Activated naive CD4-positive, alpha-beta T cell treated with anti-CD3 and anti-CD28 coated beads for 36 hours (primary cell): ENCODE measurements around the gene CLIP3. TPM values are rescaled to one million over a fixed set of nuclear protein-coding genes. Genes with fewer than 3 reads are reported as not detected.
"Not testable (repeated sequence)": the region's sequence is repeated elsewhere in the genome, so short reads cannot be mapped to it uniquely, and the experiment has no call there.

Experiments used
- CTCF ChIA-PET: fragments of 350-600 bp; sonication (Branson Sonifier 250); formaldehyde crosslinking; loops from one replicate; lab custom pipeline; 2021; ENCODE audit warnings: antibody characterized with exemption; lab: Charles Lee
- DNase-seq: peaks from one replicate; pipeline ENCODE4 v3.0.0-alpha.2; 2020
- H3K27ac Mint-ChIP-seq: one replicate; pipeline ENCODE4 v1.8.0; 2021; ENCODE audit warnings: mild to moderate bottlenecking, mixed read lengths
- H3K27me3 Mint-ChIP-seq: one replicate; pipeline ENCODE4 v1.8.0; 2021; ENCODE audit warnings: low read depth, mixed read lengths
- H3K36me3 Mint-ChIP-seq: one replicate; pipeline ENCODE4 v1.8.0; 2021; ENCODE audit warnings: low read depth, mixed read lengths
- H3K4me1 Mint-ChIP-seq: one replicate; pipeline ENCODE4 v1.8.0; 2021; ENCODE audit warnings: low read depth, mixed read lengths
- H3K4me3 Mint-ChIP-seq: one replicate; pipeline ENCODE4 v1.8.0; 2021; ENCODE audit warnings: mild to moderate bottlenecking, moderate library complexity, mixed read lengths
- H3K9me3 Mint-ChIP-seq: one replicate; pipeline ENCODE4 v1.8.0; 2021; ENCODE audit warnings: mixed read lengths
- intact Hi-C: fragments of 100-400 bp; cut with micrococcal nuclease; formaldehyde crosslinking; loops from one replicate; pipeline ENCODE4 v1.15.1; 2023
- total RNA-seq, 2 experiments: library from RNA; stranded (reverse); gene quantifications; one replicate each; pipeline ENCODE4 v1.2.3, GENCODE V29; 2021

Gene CLIP3
- total RNA-seq, 2 experiments from 2014 or later: 0.15 TPM; not detected in 1

DNA sequence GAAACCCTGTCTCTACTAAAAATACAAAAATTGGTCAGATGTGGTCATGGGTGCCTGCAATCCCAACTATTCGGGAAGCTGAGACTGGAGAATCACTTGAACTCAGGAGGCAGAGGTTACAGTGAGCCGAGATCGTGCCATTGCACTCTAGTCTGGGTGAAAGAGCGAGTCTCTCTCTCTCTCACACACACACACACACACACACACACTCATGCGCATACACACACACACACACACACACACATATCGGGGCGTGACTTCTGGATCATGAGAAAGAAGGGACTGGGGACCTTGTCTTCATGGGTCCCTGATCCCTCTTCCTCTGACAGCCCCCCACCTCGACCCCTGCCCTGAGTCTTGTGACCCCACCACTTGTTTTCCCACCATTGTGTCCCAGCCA lies 49.5 kb downstream of the CLIP3 start:
- H3K27ac Mint-ChIP-seq: no peak overlapping the region
- H3K36me3 Mint-ChIP-seq: no peaks in the 10 kb centered on the region
- peaks cover 5% of the 10 kb centered on the region for H3K4me1 Mint-ChIP-seq
- H3K27me3 Mint-ChIP-seq: peaks cover 42% of the 10 kb centered on the region
- no peak for DNase-seq
- intact Hi-C loops: no loop called here
- H3K4me3 Mint-ChIP-seq: no peak overlapping the region
- H3K9me3 Mint-ChIP-seq: no peaks in the 10 kb centered on the region
- CTCF ChIA-PET: interaction anchor here (0.6 kb wide), 1 partner anchor 13 kb away, joined by 3 read pairs; no protein-coding TSS in a partner anchor

GRCh38 chr19:35980997-35981396 lies 51.7 kb downstream of the CLIP3 start:
- H3K36me3 Mint-ChIP-seq: not testable (repeated sequence)

DNA sequence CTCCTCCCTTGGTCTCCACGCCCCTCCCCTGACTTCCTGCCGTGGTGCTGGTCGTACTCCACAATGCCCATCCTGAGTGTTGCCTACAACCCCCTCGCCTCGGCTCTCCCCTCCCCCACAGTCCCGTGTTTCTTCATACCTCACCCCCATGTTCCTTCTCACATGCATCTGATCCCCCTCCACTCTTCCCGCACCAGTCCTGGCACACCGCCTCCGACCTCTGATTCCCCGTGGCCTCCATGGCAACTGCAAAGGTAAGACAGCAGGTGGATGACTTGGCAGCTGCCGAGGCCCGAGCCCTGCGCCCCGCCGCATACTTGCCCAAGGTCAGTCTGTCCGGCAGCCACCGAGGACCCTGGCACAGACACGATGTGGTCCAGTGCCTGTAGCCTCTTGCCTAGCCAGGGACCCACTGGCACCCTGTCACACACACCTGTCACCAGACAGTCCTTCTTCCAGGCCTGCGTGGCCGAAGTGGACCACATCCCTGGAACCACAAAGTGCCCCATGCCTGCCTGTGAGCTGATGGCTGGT lies 53.8 kb downstream of the CLIP3 start:
- intact Hi-C loops: no loop called here
- DNase-seq: no peak
- no peaks in the 10 kb centered on the region for H3K36me3 Mint-ChIP-seq
- no peaks in the 10 kb centered on the region for H3K9me3 Mint-ChIP-seq
- H3K27me3 Mint-ChIP-seq: peaks cover 13% of the 10 kb centered on the region
- CTCF ChIA-PET: interaction anchor here (0.6 kb wide), 1 partner anchor 89 kb away, joined by 3 read pairs; no protein-coding TSS in a partner anchor
- no peaks in the 10 kb centered on the region for H3K4me1 Mint-ChIP-seq
- H3K27ac Mint-ChIP-seq: no peak overlapping the region
- H3K4me3 Mint-ChIP-seq: no peak overlapping the region

More at GRCh38 chr19:35980997-35981396, 51.7 kb downstream of the CLIP3 start:
- DNase-seq, intact Hi-C loops, H3K27ac Mint-ChIP-seq, H3K4me3 Mint-ChIP-seq, CTCF ChIA-PET, H3K4me1 Mint-ChIP-seq, H3K9me3 Mint-ChIP-seq: not testable (repeated sequence)
- H3K27me3 Mint-ChIP-seq: peaks cover 33% of the 10 kb centered on the region

GRCh38 chr19:35978271-35978670 lies 54.4 kb downstream of the CLIP3 start:
- CTCF ChIA-PET: interaction anchor here (0.6 kb wide), 1 partner anchor 88 kb away, joined by 3 read pairs; no protein-coding TSS in a partner anchor
- DNase-seq: no peak
- Mint-ChIP-seq H3K27me3 (peaks cover 9% of the 10 kb centered on the region), H3K4me3 (no peak overlapping the region), H3K9me3 (no peaks in the 10 kb centered on the region), H3K27ac (no peak overlapping the region), H3K36me3 (no peaks in the 10 kb centered on the region), H3K4me1 (no peaks in the 10 kb centered on the region)
- intact Hi-C loops: no loop called here

GRCh38 chr19:35977446-35978222 lies 55.0 kb downstream of the CLIP3 start:
- intact Hi-C loops: no loop called here
- H3K9me3 Mint-ChIP-seq: no peaks in the 10 kb centered on the region
- peaks cover 9% of the 10 kb centered on the region for H3K27me3 Mint-ChIP-seq
- H3K27ac Mint-ChIP-seq: no peak overlapping the region
- no peaks in the 10 kb centered on the region for H3K4me1 Mint-ChIP-seq
- no peak overlapping the region for H3K4me3 Mint-ChIP-seq
- CTCF ChIA-PET: interaction anchor here (0.8 kb wide), 1 partner anchor 24 kb away, joined by 3 read pairs; no protein-coding TSS in a partner anchor
- peak; percentile 28 for DNase-seq
- no peaks in the 10 kb centered on the region for H3K36me3 Mint-ChIP-seq

- H3K4me3 Mint-ChIP-seq: no peak overlapping the region
- H3K9me3 Mint-ChIP-seq: no peaks in the 10 kb centered on the region
- DNase-seq: peak; percentile 36
- intact Hi-C loops: no loop called here
- H3K27me3 Mint-ChIP-seq: peaks cover 9% of the 10 kb centered on the region
- CTCF ChIA-PET: interaction anchor here (0.6 kb wide), 1 partner anchor 181 kb away, joined by 4 read pairs; no protein-coding TSS in a partner anchor
- H3K4me1 Mint-ChIP-seq: no peaks in the 10 kb centered on the region
- H3K36me3 Mint-ChIP-seq: no peaks in the 10 kb centered on the region
- H3K27ac Mint-ChIP-seq: no peak overlapping the region
Observed at GRCh38 chr19:35975608-35976214, 57.0 kb downstream of the CLIP3 start.

GRCh38 chr19:35973487-35973886 lies 59.2 kb downstream of the CLIP3 start:
- Mint-ChIP-seq H3K36me3 (no peaks in the 10 kb centered on the region), H3K4me1 (peaks cover 3% of the 10 kb centered on the region), H3K4me3 (no peak overlapping the region), H3K27me3 (peaks cover 6% of the 10 kb centered on the region), H3K27ac (no peak overlapping the region), H3K9me3 (no peaks in the 10 kb centered on the region)
- no peak for DNase-seq
- CTCF ChIA-PET: no interaction called here
- intact Hi-C loops: no loop called here

DNA sequence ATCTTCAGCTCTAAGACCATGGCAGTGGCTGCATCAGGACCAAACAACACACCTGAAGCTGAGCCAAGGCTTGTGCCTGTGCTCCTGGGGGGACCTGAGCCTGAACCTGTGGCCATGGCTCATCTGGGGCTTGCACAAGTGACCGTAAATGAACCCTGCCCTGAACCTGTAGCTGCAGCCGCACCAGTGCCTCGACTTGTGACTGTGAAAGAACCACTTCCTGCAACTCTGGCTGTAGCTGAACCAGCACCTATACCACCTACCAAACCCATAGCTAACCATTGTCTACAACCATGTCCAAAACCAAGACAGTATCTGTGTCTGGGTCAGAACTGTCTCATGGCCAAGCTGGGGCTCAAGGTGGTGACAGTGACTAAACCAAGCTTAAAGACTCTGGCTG lies 65.9 kb downstream of the CLIP3 start:
- H3K9me3 Mint-ChIP-seq: no peaks in the 10 kb centered on the region
- H3K4me1 Mint-ChIP-seq: peaks cover 3% of the 10 kb centered on the region
- H3K4me3 Mint-ChIP-seq: no peak overlapping the region
- no peaks in the 10 kb centered on the region for H3K27me3 Mint-ChIP-seq
- DNase-seq: no peak
- CTCF ChIA-PET: interaction anchor here (0.9 kb wide), 1 partner anchor 8 kb away, joined by 4 read pairs; no protein-coding TSS in a partner anchor
- no peak overlapping the region for H3K27ac Mint-ChIP-seq
- no peaks in the 10 kb centered on the region for H3K36me3 Mint-ChIP-seq
- intact Hi-C loops: no loop called here

Other genes starting within 250 kb of the CLIP3 start
- not detected for gene PRODH2, start 220.0 kb downstream of the CLIP3 start, total RNA-seq
- under 1 TPM in 1 of 2 experiments, not detected in 1; 0.05 TPM for gene NPHS1, start 180.4 kb downstream of the CLIP3 start, total RNA-seq
- gene KIRREL2, start 176.0 kb downstream of the CLIP3 start, total RNA-seq: 1 to 10 TPM; 1.0 to 1.1 TPM
- gene APLP1, start 164.3 kb downstream of the CLIP3 start, total RNA-seq: 1 to 10 TPM in 1 of 2 experiments, under 1 TPM in 1; 0.79 to 1.2 TPM
- gene NFKBID, start 132.3 kb downstream of the CLIP3 start, total RNA-seq: 10 to 100 TPM; 56.2 to 56.4 TPM
- 10 to 100 TPM; 11.7 to 14.5 TPM for gene HCST, start 130.3 kb downstream of the CLIP3 start, total RNA-seq
- not detected for gene TYROBP, start 124.6 kb downstream of the CLIP3 start, total RNA-seq
- gene LRFN3, start 96.5 kb downstream of the CLIP3 start, total RNA-seq: 1 to 10 TPM; 4.0 TPM
- gene SDHAF1, start 37.7 kb downstream of the CLIP3 start, total RNA-seq: 10 to 100 TPM; 13.1 to 13.8 TPM
- 1 to 10 TPM; 1.1 to 2.1 TPM for gene SYNE4, start 24.1 kb downstream of the CLIP3 start, total RNA-seq
- 10 to 100 TPM; 36.9 to 37.8 TPM for gene ALKBH6, start 18.7 kb downstream of the CLIP3 start, total RNA-seq
- gene THAP8, start 21.4 kb upstream of the CLIP3 start, total RNA-seq: 1 to 10 TPM; 1.1 to 1.2 TPM
- 10 to 100 TPM; 23.7 to 25.6 TPM for gene WDR62, start 22.0 kb upstream of the CLIP3 start, total RNA-seq
- not detected for gene OVOL3, start 78.3 kb upstream of the CLIP3 start, total RNA-seq
- gene POLR2I, start 82.0 kb upstream of the CLIP3 start, total RNA-seq: 10 to 100 TPM; 86.8 to 87.4 TPM
- gene TBCB, start 82.6 kb upstream of the CLIP3 start, total RNA-seq: 100 to 1,000 TPM; 104 to 105 TPM
- 100 to 1,000 TPM; 301 to 307 TPM for gene CAPNS1, start 107.2 kb upstream of the CLIP3 start, total RNA-seq
- gene COX7A1, start 119.6 kb upstream of the CLIP3 start, total RNA-seq: not detected
- 1 to 10 TPM; 2.0 to 2.2 TPM for gene ZNF565, start 181.8 kb upstream of the CLIP3 start, total RNA-seq
- 10 to 100 TPM; 78.2 to 79.2 TPM for gene ZNF146, start 182.2 kb upstream of the CLIP3 start, total RNA-seq